ENCODE data around the gene AMDHD2.

Gene AMDHD2

GRCh38 chr16:2483939-2484897, 36.0 kb upstream of the AMDHD2 start:
- no peak for DNase-seq (ENCODE audit: low read depth)

GRCh38 chr16:2484898-2485508, 35.2 kb upstream of the AMDHD2 start:
- DNase-seq (ENCODE audit: low read depth) = no peak

GRCh38 chr16:2485811-2486507, 34.2 kb upstream of the AMDHD2 start:
- DNase-seq (ENCODE audit: low read depth) = no peak

GRCh38 chr16:2486645-2487516, 33.3 kb upstream of the AMDHD2 start:
- peak; percentile 29 for DNase-seq (ENCODE audit: low read depth)

DNA sequence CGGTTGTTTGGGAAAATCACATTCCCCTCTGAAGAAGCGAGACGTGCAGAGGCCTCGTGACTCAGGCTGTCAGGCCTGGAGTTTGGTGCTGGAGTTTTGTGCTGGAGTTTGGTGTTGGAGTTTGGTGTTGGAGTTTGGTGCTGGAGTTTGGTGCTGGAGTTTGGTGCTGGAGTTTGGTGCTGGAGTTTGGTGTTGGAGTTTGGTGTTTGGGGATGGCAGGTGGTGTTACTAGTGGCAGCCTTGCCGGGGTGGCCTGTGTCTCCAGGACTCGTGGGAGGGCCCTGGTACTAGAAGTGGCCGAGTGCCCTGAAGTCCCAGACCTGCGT, 32.7 kb upstream of the AMDHD2 start:
- DNase-seq (ENCODE audit: low read depth) = no peak

DNA sequence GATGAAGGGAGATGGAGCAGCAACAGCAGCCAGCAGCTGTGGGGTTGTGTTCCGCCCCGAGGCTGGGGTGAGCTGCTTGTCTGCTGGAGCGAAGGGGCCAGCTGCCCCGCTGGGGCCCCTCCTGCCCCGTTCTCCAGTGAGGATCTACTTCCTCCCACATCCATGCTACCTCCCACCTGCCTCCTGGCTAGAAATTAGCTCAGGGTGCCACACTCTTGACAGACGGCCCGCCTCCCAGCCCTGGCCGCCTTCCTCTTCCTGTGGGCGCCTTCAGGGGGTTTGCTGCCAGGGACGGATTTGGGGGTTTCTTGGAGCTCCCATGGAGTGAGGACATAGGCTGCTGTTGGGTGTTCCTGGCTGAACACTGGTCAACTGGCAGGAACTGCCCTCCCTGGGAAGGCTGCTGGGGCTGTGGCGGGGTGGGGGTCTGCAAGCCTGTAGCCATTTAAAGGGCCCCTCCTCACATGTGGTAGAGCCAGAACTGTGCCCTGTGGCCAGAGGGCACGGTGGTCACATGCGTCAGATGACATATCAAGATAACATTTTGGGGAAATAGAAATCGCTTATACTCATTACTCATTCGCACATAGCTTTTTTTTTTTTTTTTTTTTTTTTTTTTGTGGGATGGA, 32.2 kb upstream of the AMDHD2 start:
- no peak for DNase-seq (ENCODE audit: low read depth)

DNA sequence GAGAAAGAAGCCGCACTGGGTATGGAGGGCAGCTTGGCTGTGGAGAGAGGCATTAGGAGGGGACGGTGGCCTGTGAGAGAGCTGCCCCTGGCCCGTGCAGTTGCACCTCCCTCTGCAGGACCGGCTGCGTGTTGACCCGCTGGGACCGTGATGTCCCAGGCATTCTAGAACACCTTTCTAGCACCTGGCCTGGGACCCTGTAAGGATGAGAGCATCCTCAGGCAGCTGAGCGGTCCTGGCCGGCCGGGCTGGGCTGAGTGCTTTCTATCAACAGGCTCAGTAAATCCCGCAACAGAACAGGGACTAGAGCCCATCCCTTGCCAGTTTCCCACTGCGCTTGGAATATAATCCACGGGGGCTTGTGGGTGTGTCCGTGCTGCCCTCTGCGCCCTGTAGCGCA, 30.6 kb upstream of the AMDHD2 start:
- DNase-seq (ENCODE audit: low read depth) = no peak

DNA sequence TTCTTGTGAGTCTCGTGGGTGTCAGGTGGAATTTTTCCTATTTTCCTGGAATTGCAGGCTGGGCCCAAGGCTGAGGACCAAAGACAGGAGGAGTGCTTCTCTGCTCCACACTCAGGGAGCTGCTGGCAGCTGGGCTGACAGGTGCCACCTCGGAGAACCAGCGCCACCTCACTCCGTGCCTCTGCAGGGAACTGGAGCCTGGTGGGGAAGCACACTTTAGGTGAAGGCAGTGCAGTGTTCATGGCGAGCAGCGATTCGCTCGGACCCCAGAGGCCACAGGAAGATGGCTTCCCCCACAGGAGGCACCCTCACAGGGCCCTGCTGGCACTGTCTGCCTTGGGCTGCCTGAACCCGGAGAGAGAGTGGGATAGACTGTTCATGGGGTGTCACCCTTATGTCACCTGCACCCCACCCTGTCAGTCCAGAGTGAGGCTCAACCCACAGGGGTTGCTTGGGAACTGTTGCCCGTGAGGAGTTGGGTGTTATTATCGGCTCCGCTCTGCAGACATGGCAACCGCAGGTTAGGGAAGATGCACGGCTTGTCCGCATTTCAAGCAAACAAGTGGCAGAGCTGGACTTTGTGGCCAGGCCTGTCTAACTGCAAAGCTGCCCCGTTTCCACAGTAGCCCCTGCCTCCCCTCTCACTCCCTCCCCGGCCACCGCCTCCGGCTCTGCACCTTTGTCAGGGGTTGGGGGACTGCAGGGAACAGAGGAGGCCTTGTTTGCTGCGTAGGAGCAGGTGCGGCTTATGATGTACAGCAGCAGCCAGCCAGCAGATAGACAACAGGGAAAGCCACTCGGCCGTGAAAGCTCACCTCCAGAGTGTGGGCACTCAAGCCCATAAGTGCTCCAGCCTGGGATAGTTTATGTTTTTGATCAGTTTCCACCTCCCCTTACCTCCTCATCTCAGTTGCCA, 29.7 kb upstream of the AMDHD2 start:
- DNase-seq (ENCODE audit: low read depth) = no peak

- no peak for DNase-seq (ENCODE audit: low read depth)
These were observed 27.9 kb upstream of the AMDHD2 start for GRCh38 chr16:2492292-2492691.

DNA sequence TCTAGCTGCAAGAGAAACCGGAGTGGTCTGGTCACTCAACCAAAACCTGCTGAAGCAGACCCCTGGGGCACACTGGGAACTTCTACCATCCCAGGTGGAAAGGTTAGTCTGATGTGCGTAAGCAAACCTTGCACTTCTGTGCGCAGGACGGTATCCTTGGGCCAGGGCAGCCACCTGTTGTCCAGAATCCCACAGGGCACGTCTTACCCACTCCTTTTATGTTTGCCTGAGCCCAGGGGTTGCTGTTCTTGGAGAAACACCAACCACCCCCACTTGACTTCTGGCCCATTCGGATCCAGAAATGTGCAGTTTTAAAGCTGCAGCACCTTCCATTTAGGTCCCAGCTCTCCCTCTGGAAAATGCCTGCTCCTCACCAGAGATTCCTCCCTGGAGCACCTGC, 26.6 kb upstream of the AMDHD2 start:
- no peak for DNase-seq (ENCODE audit: low read depth)

GRCh38 chr16:2494616-2495015, 25.6 kb upstream of the AMDHD2 start:
- DNase-seq (ENCODE audit: low read depth) = no peak

- DNase-seq (ENCODE audit: low read depth) = no peak
These were observed 25.1 kb upstream of the AMDHD2 start for GRCh38 chr16:2495041-2495440.

DNA sequence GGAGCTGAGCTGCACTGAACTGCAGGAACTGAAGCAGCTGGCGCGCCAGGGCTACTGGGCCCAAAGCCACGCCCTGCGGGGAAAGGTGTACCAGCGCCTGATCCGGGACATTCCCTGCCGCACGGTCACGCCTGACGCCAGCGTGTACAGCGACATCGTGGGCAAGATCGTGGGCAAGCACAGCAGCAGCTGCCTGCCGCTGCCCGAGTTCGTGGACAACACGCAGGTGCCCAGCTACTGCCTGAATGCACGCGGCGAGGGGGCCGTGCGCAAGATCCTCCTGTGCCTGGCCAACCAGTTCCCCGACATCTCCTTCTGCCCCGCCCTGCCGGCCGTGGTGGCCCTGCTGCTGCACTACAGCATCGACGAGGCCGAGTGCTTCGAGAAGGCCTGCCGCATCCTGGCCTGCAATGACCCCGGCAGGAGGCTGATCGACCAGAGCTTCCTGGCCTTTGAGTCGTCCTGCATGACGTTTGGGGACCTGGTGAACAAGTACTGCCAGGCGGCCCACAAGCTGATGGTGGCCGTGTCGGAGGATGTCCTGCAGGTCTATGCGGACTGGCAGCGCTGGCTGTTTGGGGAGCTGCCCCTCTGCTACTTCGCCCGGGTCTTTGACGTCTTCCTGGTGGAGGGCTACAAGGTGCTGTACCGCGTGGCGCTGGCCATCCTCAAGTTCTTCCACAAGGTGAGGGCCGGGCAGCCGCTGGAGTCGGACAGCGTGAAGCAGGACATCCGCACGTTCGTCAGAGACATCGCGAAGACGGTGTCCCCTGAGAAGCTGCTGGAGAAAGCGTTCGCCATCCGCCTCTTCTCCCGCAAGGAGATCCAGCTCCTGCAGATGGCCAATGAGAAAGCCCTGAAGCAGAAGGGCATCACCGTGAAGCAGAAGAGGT, 23.7 kb upstream of the AMDHD2 start:
- no peak for DNase-seq (ENCODE audit: low read depth)

- no peak for DNase-seq (ENCODE audit: low read depth)
These were observed 23.0 kb upstream of the AMDHD2 start for GRCh38 chr16:2497116-2497630.

GRCh38 chr16:2497695-2498484, 22.3 kb upstream of the AMDHD2 start:
- no peak for DNase-seq (ENCODE audit: low read depth)

DNA sequence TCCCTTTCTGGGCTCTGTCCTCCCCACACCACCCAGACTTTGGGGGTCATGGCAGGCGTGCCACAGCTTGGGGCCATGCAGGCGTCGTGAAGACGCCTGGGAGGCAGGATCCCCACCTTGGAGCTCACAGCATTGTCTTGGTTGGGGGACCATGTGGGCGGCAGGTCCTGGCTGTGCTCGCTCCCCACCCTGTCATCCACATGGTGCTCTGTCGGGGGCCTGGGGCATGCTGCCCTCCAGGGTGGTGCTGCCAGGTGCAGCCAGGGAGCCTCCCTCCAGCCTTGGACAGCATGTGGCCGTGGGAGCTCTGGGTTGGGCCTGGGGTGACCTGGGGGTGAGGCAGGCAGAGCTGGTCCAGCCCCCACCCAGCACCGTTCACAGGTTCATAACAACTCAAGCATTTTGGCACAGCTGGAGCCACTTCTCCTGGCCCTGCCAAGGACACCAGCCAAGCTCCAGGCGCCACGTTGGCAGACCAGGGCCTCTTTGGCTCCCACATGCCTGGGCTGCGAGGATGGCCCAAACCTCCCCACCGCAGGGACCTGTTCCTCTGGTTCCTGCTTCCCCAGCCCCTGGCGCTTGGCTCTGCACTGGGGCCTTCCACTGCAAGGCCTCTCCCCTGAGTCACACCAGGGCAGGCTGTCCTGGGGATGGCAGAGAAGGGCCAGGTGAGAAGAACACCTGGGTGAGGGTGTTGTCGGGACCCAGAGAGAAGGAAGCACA, 21.5 kb upstream of the AMDHD2 start:
- no peak for DNase-seq (ENCODE audit: low read depth)

DNA sequence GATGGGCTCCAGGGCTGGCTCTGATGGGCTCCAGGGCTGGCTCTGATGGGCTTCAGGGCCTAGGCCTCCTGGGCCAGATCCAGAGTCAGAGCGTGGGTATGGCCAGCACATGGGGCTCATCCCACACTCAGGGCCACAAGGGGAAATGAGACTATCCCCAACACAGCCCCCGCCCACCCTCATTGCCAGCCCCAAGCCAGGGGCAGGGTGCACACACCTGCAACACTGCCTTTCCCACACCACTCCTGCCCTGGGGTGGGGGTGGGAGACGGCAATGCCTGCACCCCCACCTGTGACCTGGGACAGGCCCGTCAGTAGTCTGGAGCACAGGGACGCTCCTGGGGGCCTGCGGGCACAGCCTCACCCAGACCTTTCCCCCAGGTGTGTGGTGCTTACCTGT, 20.7 kb upstream of the AMDHD2 start:
- DNase-seq (ENCODE audit: low read depth) = no peak
